ENCODE measurements around the gene ODAD2. TPM values are rescaled to one million over a fixed set of nuclear protein-coding genes. Genes with fewer than 3 reads are reported as not detected.
"Not testable (repeated sequence)": the region's sequence is repeated elsewhere in the genome, so short reads cannot be mapped to it uniquely, and the experiment has no call there.

The ODAD2 gene
- total RNA-seq, 1 donor from 2014 or later = 0.80 TPM

DNA sequence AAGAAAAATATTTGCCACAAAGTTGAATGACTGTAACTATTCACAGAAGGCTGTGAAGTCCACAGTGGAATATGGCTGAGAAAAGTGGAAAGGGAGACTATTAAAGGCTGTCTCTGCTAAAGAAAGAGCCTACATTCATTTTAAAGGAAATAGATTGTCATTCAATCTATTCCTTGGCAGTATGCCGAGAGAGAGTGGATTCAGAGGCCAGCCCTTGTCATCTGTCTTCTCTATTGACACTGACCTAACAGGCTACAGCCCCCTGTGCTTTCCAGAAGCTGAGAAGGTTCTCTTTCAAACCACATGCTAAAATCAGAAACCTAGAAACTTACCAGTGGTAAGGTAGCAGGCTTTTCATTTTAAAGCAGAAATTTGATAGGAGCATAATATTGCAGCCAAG, 12.1 kb downstream of the ODAD2 start:
- H3K4me3 Mint-ChIP-seq = no peak overlapping the region
- H3K27me3 Mint-ChIP-seq (ENCODE audit: low read depth) = peaks cover 23% of the 10 kb centered on the region
- no peak for DNase-seq (ENCODE audit: low spot score in 2 of 2, unreplicated experiment in 2 of 2)
- TF ChIP-seq CTCF (IDR thresholded peaks at IDR 0.05; ENCODE audit: unreplicated experiment) = no peak
- no peaks in the 10 kb centered on the region for H3K36me3 Mint-ChIP-seq
- peaks cover 5% of the 10 kb centered on the region for H3K4me1 Mint-ChIP-seq
- H3K27ac Mint-ChIP-seq = no peak overlapping the region
- H3K9me3 Mint-ChIP-seq = no peaks in the 10 kb centered on the region

- Mint-ChIP-seq H3K27me3 (ENCODE audit: low read depth) (peaks cover 28% of the 10 kb centered on the region), H3K4me3 (no peak overlapping the region), H3K4me1 (peaks cover 5% of the 10 kb centered on the region), H3K36me3 (no peaks in the 10 kb centered on the region), H3K27ac (no peak overlapping the region), H3K9me3 (peaks cover 2% of the 10 kb centered on the region)
- DNase-seq (ENCODE audit: low spot score in 2 of 2, unreplicated experiment in 2 of 2) = no peak
- TF ChIP-seq CTCF (IDR thresholded peaks at IDR 0.05; ENCODE audit: unreplicated experiment) = no peak
Observed at GRCh38 chr10:27982875-27983543, 15.9 kb downstream of the ODAD2 start.

- no peak overlapping the region for H3K27ac Mint-ChIP-seq
- H3K4me1 Mint-ChIP-seq = peaks cover 3% of the 10 kb centered on the region
- no peak overlapping the region for H3K4me3 Mint-ChIP-seq
- no peak for TF ChIP-seq CTCF (IDR thresholded peaks at IDR 0.05; ENCODE audit: unreplicated experiment)
- no peaks in the 10 kb centered on the region for H3K36me3 Mint-ChIP-seq
- DNase-seq (ENCODE audit: low spot score in 2 of 2, unreplicated experiment in 2 of 2) = no peak
- H3K9me3 Mint-ChIP-seq = peaks cover 11% of the 10 kb centered on the region
- peaks cover 28% of the 10 kb centered on the region for H3K27me3 Mint-ChIP-seq (ENCODE audit: low read depth)
Observed at GRCh38 chr10:27981744-27982143, 17.1 kb downstream of the ODAD2 start.

DNA sequence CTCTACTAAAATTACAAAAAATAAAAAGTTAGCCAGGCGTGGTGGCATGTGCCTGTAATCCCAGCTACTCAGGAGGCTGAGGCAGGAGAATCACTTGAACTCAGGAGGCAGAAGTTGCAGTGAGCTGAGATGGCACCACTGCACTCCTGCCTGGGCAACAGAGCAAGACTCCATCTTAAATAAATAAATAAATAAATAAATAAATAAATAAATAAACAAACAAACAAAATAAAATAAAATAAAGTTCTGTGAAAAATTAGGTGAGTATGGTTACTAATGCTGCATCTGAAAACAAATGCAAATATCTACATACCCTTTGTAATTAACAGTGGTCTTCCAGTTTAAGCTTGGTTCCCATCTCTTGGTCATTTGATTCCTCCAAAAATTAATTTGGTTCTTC, 28.1 kb downstream of the ODAD2 start:
- not testable (repeated sequence) for H3K36me3 Mint-ChIP-seq; H3K4me3 Mint-ChIP-seq; H3K27ac Mint-ChIP-seq; H3K27me3 Mint-ChIP-seq (ENCODE audit: low read depth); DNase-seq (ENCODE audit: low spot score in 2 of 2, unreplicated experiment in 2 of 2); H3K4me1 Mint-ChIP-seq
- H3K9me3 Mint-ChIP-seq = peaks cover 10% of the 10 kb centered on the region

GRCh38 chr10:27969931-27970330, 28.9 kb downstream of the ODAD2 start:
- H3K36me3 Mint-ChIP-seq; H3K4me1 Mint-ChIP-seq; H3K27me3 Mint-ChIP-seq (ENCODE audit: low read depth); H3K4me3 Mint-ChIP-seq; H3K27ac Mint-ChIP-seq; DNase-seq (ENCODE audit: low spot score in 2 of 2, unreplicated experiment in 2 of 2): not testable (repeated sequence)
- H3K9me3 Mint-ChIP-seq = peaks cover 10% of the 10 kb centered on the region

DNA sequence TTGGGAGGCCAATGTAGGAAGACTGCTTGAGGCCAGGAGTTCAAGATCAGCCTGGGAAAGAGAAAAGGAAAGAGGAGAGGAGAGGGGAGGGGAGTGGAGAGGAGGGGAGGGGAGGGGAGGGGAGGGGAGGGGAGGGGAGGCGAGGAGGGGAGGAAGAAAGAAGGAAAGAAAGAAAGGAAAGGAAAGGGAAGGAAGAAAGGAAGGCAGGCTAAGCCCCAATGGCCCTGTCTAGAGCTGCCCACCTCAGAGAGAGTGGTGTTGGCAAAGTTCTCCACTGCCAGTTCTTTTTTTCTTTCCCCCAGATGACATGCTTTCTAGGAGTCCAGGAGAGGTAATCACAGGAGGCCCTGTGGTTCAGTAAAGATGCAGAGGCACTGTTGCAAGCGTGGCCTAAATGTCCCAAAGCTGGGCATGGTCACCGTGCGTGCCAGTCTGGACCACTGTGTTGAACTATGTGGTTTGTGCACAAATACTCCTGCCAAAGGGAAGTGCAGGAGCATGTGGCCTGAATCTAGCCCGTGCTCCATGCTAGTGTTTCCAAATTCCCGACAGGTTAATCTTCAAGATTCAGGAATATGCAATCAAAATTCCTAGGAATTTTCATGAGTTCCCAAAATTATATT, 39.7 kb downstream of the ODAD2 start:
- no peak overlapping the region for H3K4me3 Mint-ChIP-seq
- H3K9me3 Mint-ChIP-seq = no peaks in the 10 kb centered on the region
- no peaks in the 10 kb centered on the region for H3K36me3 Mint-ChIP-seq
- no peak for DNase-seq (ENCODE audit: low spot score in 2 of 2, unreplicated experiment in 2 of 2)
- TF ChIP-seq CTCF (IDR thresholded peaks at IDR 0.05; ENCODE audit: unreplicated experiment) = no peak
- peaks cover 2% of the 10 kb centered on the region for H3K27me3 Mint-ChIP-seq (ENCODE audit: low read depth)
- H3K4me1 Mint-ChIP-seq = no peaks in the 10 kb centered on the region
- no peak overlapping the region for H3K27ac Mint-ChIP-seq

GRCh38 chr10:27958383-27958782, 40.5 kb downstream of the ODAD2 start:
- not testable (repeated sequence) for H3K9me3 Mint-ChIP-seq; DNase-seq (ENCODE audit: low spot score in 2 of 2, unreplicated experiment in 2 of 2); H3K4me3 Mint-ChIP-seq; H3K27ac Mint-ChIP-seq; H3K27me3 Mint-ChIP-seq (ENCODE audit: low read depth); H3K36me3 Mint-ChIP-seq; H3K4me1 Mint-ChIP-seq

All from mesothelial cell of epicardium (in vitro differentiated cells).